Inflammatory macrophage treated with lipopolysaccharide for 1 hour (primary cell): Measurements from ENCODE around the gene WDR72.
"Not testable (repeated sequence)": the region's sequence is repeated elsewhere in the genome, so short reads cannot be mapped to it uniquely, and the experiment has no call there.

ENCODE experiments used
- DNase-seq, 2 donors: peaks; one replicate each; pipeline ENCODE4 v3.0.0-alpha.2; 2020 to 2022

WDR72 gene

GRCh38 chr15:53695365-53695764, 64.1 kb downstream of the WDR72 start:
- DNase-seq = no peak

- DNase-seq = no peak
These were observed 65.0 kb downstream of the WDR72 start for GRCh38 chr15:53694476-53694874.

GRCh38 chr15:53693729-53694475, 65.6 kb downstream of the WDR72 start:
- DNase-seq = no peak

- DNase-seq = not testable (repeated sequence)
These were observed 75.3 kb downstream of the WDR72 start for GRCh38 chr15:53684162-53684561.

GRCh38 chr15:53681056-53681455, 78.4 kb downstream of the WDR72 start:
- DNase-seq = no peak

- DNase-seq = no peak
These were observed 83.6 kb downstream of the WDR72 start for GRCh38 chr15:53675832-53676231.

- no peak for DNase-seq
These were observed 87.9 kb downstream of the WDR72 start for GRCh38 chr15:53671545-53671944.

GRCh38 chr15:53670701-53671100, 88.8 kb downstream of the WDR72 start:
- no peak for DNase-seq

- DNase-seq = no peak
These were observed 93.5 kb downstream of the WDR72 start for GRCh38 chr15:53665930-53666329.

- no peak for DNase-seq
These were observed 100.5 kb downstream of the WDR72 start for GRCh38 chr15:53658827-53659555.

- DNase-seq = no peak
These were observed 101.2 kb downstream of the WDR72 start for GRCh38 chr15:53658255-53658654.

- no peak for DNase-seq
These were observed 110.5 kb downstream of the WDR72 start for GRCh38 chr15:53648934-53649333.

- no peak for DNase-seq
These were observed 114.8 kb downstream of the WDR72 start for GRCh38 chr15:53644660-53645059.

GRCh38 chr15:53634517-53635106, 124.9 kb downstream of the WDR72 start:
- DNase-seq = no peak

GRCh38 chr15:53627279-53627678, 132.2 kb downstream of the WDR72 start:
- DNase-seq = no peak

GRCh38 chr15:53625962-53626845, 133.3 kb downstream of the WDR72 start:
- DNase-seq = no peak

- DNase-seq = no peak
These were observed 134.2 kb downstream of the WDR72 start for GRCh38 chr15:53625260-53625659.

GRCh38 chr15:53618461-53618860, 141.0 kb downstream of the WDR72 start:
- DNase-seq = no peak

- DNase-seq = no peak
These were observed 148.1 kb downstream of the WDR72 start for GRCh38 chr15:53611145-53611920.

GRCh38 chr15:53591041-53591440, 168.4 kb downstream of the WDR72 start:
- DNase-seq = no peak

GRCh38 chr15:53590380-53590779, 169.1 kb downstream of the WDR72 start:
- DNase-seq = no peak

- DNase-seq = no peak
These were observed 169.9 kb downstream of the WDR72 start for GRCh38 chr15:53589520-53590057.
